A549 (cell line): ENCODE measurements around the gene XRCC2. TPM values are rescaled to one million over a fixed set of nuclear protein-coding genes. Genes with fewer than 3 reads are reported as not detected.
"Not testable (repeated sequence)": the region's sequence is repeated elsewhere in the genome, so short reads cannot be mapped to it uniquely, and the experiment has no call there.

Source experiments
- ATAC-seq, 2 experiments: fragments of 200-7000 bp in 1 of 2; fragments of >200 bp in 1 of 2; cut with Nextera tagmentation in 1 of 2; cut with Tn5 transposase in 1 of 2; 3 replicates each; pipeline versions ENCODE4 v1.8.0 to v1.9.1; 2018 to 2020; ENCODE audit warnings: mild to moderate bottlenecking in 1 of 2, moderate library complexity in 1 of 2
- CTCF ChIA-PET: fragments of 300-600 bp; sonication (Branson Sonifier 250); formaldehyde crosslinking; extraction: SDS; loops from one replicate; lab custom pipeline; 2021; ENCODE audit warnings: antibody characterized with exemption, inconsistent platforms; lab: Yijun Ruan, JAX
- POLR2A ChIA-PET: fragments of 350-600 bp; formaldehyde crosslinking; extraction: SDS; loops from one replicate; lab custom pipeline; 2021; ENCODE audit warnings: antibody characterized with exemption, inconsistent platforms; lab: Yijun Ruan, JAX
- DNase-seq, 2 experiments: peaks; one replicate each; pipeline versions ENCODE4 v3.0.0 to v3.0.0-alpha.2; 2011 to 2016; ENCODE audit warnings: low read depth in 1 of 2, low spot score in 1 of 2
- FAIRE-seq: peaks from 2 replicates; lab custom pipeline; 2011; peaks lifted over from hg19 to GRCh38; lab: Jason Lieb, UNC
- H3K27ac ChIP-seq, 2 experiments: fragments of >200 bp; sonication (Bioruptor Twin); formaldehyde crosslinking; 3 replicates each; pipeline ENCODE4 v1.5.1; 2016 to 2017
- H3K4me1 ChIP-seq: fragments of >200 bp; sonication (Bioruptor Twin); formaldehyde crosslinking; 3 replicates; pipeline ENCODE4 v1.6.1; 2016
- H3K4me2 ChIP-seq: fragments of >200 bp; sonication (Bioruptor Twin); formaldehyde crosslinking; 3 replicates; pipeline ENCODE4 v1.6.1; 2016
- H3K4me3 ChIP-seq: fragments of >200 bp; sonication (Bioruptor Twin); formaldehyde crosslinking; 3 replicates; pipeline ENCODE4 v1.5.1; 2016
- H3K9me3 ChIP-seq: fragments of >200 bp; sonication (Bioruptor Twin); formaldehyde crosslinking; 3 replicates; pipeline ENCODE4 v1.6.1; 2016
- CBX8 ChIP-seq: fragments of 200-600 bp; sonication (generic); IDR thresholded peaks from 2 replicates; pipeline ENCODE4 v1.6.1; 2016
- CHD2 ChIP-seq: fragments of 150-350 bp; IDR thresholded peaks from 2 replicates; pipeline ENCODE4 v1.6.1; 2014; ENCODE audit warnings: low read length; ENCODE audit not compliant: partially characterized antibody
- CHD4 ChIP-seq: fragments of 200-600 bp; sonication (generic); IDR thresholded peaks from 2 replicates; pipeline ENCODE4 v1.6.1; 2016; ENCODE audit warnings: antibody characterized with exemption, mild to moderate bottlenecking, borderline replicate concordance
- CTCF ChIP-seq: fragments of >200 bp; sonication (Bioruptor Twin); formaldehyde crosslinking; IDR thresholded peaks from 3 replicates; pipeline ENCODE4 v1.5.1; 2016
- FOSL2 ChIP-seq, 2 experiments: fragments of 450-650 bp in 1 of 2; fragments of >200 bp in 1 of 2; sonication (Bioruptor Twin) in 1 of 2; formaldehyde crosslinking; IDR thresholded peaks; 2 replicates each; pipeline versions ENCODE4 v1.5.0 to v1.6.1; 2016 to 2020; ENCODE audit warnings: mild to moderate bottlenecking in 1 of 2, moderate library complexity in 1 of 2
- HDAC2 ChIP-seq: fragments of 200-600 bp; sonication (generic); IDR thresholded peaks from 2 replicates; pipeline ENCODE4 v1.6.1; 2016
- HOXB13 ChIP-seq: fragments of 250-450 bp; sonication (Bioruptor Pico); IDR thresholded peaks from 2 replicates; pipeline ENCODE4 v1.5.0; 2020; ENCODE audit warnings: low read depth, mild to moderate bottlenecking, moderate library complexity
- JUNB ChIP-seq: fragments of >200 bp; sonication (Bioruptor Twin); formaldehyde crosslinking; IDR thresholded peaks from 2 replicates; pipeline ENCODE4 v1.6.1; 2016
- KDM1A ChIP-seq: fragments of 200-600 bp; sonication (generic); IDR thresholded peaks from 2 replicates; pipeline ENCODE4 v1.6.1; 2016; ENCODE audit warnings: low read depth, mild to moderate bottlenecking
- KDM5A ChIP-seq: fragments of 200-600 bp; sonication (generic); IDR thresholded peaks from 2 replicates; pipeline ENCODE4 v1.6.1; 2016; ENCODE audit warnings: antibody characterized with exemption, mild to moderate bottlenecking
- MAZ ChIP-seq: fragments of 150-350 bp; IDR thresholded peaks from 2 replicates; pipeline ENCODE4 v1.6.1; 2014; ENCODE audit warnings: antibody characterized with exemption, low read depth, low read length, borderline replicate concordance
- PBX3 ChIP-seq: IDR thresholded peaks from 2 replicates; pipeline ENCODE4 v1.6.1; 2012
- POLR2AphosphoS2 ChIP-seq: conservative IDR thresholded peaks from 2 replicates; pipeline ENCODE4 v1.6.1; 2012; ENCODE audit warnings: low read length, improper control_type of control experiment, inconsistent platforms
- RARB ChIP-seq: fragments of 250-450 bp; sonication (Bioruptor Pico); IDR thresholded peaks from 2 replicates; pipeline ENCODE4 v1.8.0; 2021; ENCODE audit warnings: mild to moderate bottlenecking, moderate library complexity
- REST ChIP-seq: fragments of 200-600 bp; sonication (generic); IDR thresholded peaks from 2 replicates; pipeline ENCODE4 v1.6.1; 2016; ENCODE audit warnings: antibody characterized with exemption, mild to moderate bottlenecking, moderate library complexity
- SREBF2 ChIP-seq: fragments of 450-650 bp; IDR thresholded peaks from 2 replicates; pipeline ENCODE4 v1.6.1; 2014; ENCODE audit warnings: mild to moderate bottlenecking, moderate library complexity
- WGBS: methylation state at CpG from one replicate; pipeline ENCODE4 v1.1.6; 2017; ENCODE audit errors: missing lambda C conversion rate; 5-methylcytosine and 5-hydroxymethylcytosine counted together
- polyA plus RNA-seq, 4 experiments: library from polyadenylated mRNA; depleted of rRNA in 3 of 4; stranded (reverse); fragments of >200 nt; fragmentation: RNase III in 1 of 4; extraction: RNeasy Plus Mini Kit Qiagen cat#74134 plus additional on column Dnase treatment in 1 of 4; gene quantifications; 2 replicates in 3 of 4; 3 replicates in 1 of 4; pipeline ENCODE4 v1.2.3, GENCODE V29; 2011 to 2017
- TF ChIP-seq, protein P1 (sequence below): IDR thresholded peaks from 2 replicates; pipeline ENCODE4 v1.6.1; 2012
- TF ChIP-seq, protein P2 (sequence below): IDR thresholded peaks from 2 replicates; pipeline ENCODE4 v1.6.1; 2012; ENCODE audit warnings: low read depth, borderline replicate concordance
- TF ChIP-seq, protein P3 (sequence below): fragments of 450-650 bp; IDR thresholded peaks from 2 replicates; pipeline ENCODE4 v1.6.1; 2014; ENCODE audit warnings: antibody characterized with exemption

Gene XRCC2
- polyA plus RNA-seq, 2 of the 4 experiments (the other 2 are of a cell fraction) = 12.3 to 13.1 TPM

- H3K27ac ChIP-seq = no peak overlapping the region
- CTCF ChIA-PET = interaction anchor here (0.6 to 0.7 kb wide), 2 partner anchors 367 to 666 kb away, joined by 3 to 5 read pairs; no protein-coding TSS in a partner anchor
- no peak overlapping the region for H3K4me2 ChIP-seq
- POLR2A ChIA-PET = interaction anchor here (0.9 kb wide), 1 partner anchor 235 kb away, joined by 4 read pairs; no protein-coding TSS in a partner anchor
- no peak for ATAC-seq
- H3K4me1 ChIP-seq = no peaks in the 10 kb centered on the region
- H3K4me3 ChIP-seq = no peak overlapping the region
- peaks cover 5% of the 10 kb centered on the region; the same call in 2 of the 3 replicates for H3K9me3 ChIP-seq
- DNase-seq = no peak
- no peak for FAIRE-seq
- TF ChIP-seq FOSL2 (IDR thresholded peaks at IDR 0.05) (no peak), FOSL2 (CRISPR knock-in tag; IDR thresholded peaks at IDR 0.05) (no peak), SREBF2 (no peak), KDM1A (no peak), RARB (no peak), MAZ (no peak), JUNB (no peak), KDM5A (no peak), CHD2 (no peak)
These were observed 23.1 kb upstream of the XRCC2 start for GRCh38 chr7:152699079-152699478.

- H3K4me3 ChIP-seq, H3K4me2 ChIP-seq, POLR2A ChIA-PET, H3K27ac ChIP-seq, H3K9me3 ChIP-seq, DNase-seq, H3K4me1 ChIP-seq, FAIRE-seq, ATAC-seq: not testable (repeated sequence)
- CTCF ChIA-PET = interaction anchor here (0.6 kb wide), 1 partner anchor 279 kb away, joined by 3 read pairs; no protein-coding TSS in a partner anchor
- WGBS = 80% methylated on average over 12 of the region's 12 CpGs
These were observed 21.5 kb upstream of the XRCC2 start for GRCh38 chr7:152697268-152697974.

DNA sequence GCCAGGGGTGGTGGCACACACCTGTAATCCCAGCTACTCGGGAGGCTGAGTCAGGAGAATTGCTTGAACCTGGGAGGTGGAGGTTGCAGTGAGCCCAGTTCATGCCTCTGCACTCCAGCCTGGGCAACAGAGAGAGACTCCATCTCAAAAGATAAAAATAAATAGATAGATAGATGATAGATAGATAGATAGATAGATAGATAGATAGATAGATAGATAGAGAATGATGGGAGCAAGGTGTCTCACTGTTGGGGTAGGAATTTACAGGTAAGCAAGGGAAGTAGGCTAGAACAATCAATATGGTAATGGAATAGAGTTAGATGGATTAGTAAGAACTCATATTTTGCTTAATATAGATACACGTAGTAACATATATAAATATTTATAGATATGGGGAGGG lies 16.3 kb upstream of the XRCC2 start:
- not testable (repeated sequence) for ATAC-seq
- CTCF ChIA-PET = interaction anchor here (1.5 kb wide), 1 partner anchor 33 kb away, joined by 4 read pairs; no protein-coding TSS in a partner anchor

GRCh38 chr7:152683297-152683696 lies 7.4 kb upstream of the XRCC2 start:
- ChIA-PET POLR2A (no interaction called here), CTCF (no interaction called here)
- DNase-seq (no peak), ATAC-seq (no peak), FAIRE-seq (no peak)
- Histone ChIP-seq H3K4me1 (no peaks in the 10 kb centered on the region), H3K27ac (no peak overlapping the region), H3K4me2 (no peak overlapping the region), H3K9me3 (no peaks in the 10 kb centered on the region), H3K4me3 (no peak overlapping the region)
- whole genome bisulfite sequencing = 63% methylated on average over 12 of the region's 12 CpGs
- no peak for TF ChIP-seq KDM5A
- TF ChIP-seq HOXB13 (CRISPR knock-in tag) = no peak
- no peak for TF ChIP-seq CTCF
- TF ChIP-seq, protein P1, sequence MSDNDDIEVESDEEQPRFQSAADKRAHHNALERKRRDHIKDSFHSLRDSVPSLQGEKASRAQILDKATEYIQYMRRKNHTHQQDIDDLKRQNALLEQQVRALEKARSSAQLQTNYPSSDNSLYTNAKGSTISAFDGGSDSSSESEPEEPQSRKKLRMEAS = no peak
- no peak for TF ChIP-seq JUNB
- TF ChIP-seq POLR2AphosphoS2 = no peak
- TF ChIP-seq, protein P2, sequence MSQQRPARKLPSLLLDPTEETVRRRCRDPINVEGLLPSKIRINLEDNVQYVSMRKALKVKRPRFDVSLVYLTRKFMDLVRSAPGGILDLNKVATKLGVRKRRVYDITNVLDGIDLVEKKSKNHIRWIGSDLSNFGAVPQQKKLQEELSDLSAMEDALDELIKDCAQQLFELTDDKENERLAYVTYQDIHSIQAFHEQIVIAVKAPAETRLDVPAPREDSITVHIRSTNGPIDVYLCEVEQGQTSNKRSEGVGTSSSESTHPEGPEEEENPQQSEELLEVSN = no peak
- TF ChIP-seq, protein P3, sequence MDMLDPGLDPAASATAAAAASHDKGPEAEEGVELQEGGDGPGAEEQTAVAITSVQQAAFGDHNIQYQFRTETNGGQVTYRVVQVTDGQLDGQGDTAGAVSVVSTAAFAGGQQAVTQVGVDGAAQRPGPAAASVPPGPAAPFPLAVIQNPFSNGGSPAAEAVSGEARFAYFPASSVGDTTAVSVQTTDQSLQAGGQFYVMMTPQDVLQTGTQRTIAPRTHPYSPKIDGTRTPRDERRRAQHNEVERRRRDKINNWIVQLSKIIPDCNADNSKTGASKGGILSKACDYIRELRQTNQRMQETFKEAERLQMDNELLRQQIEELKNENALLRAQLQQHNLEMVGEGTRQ = no peak
- no peak for TF ChIP-seq CHD4
- no peak for TF ChIP-seq PBX3
- no peak for TF ChIP-seq HDAC2
- TF ChIP-seq REST = no peak
- no peak for TF ChIP-seq CBX8
- TF ChIP-seq MAZ = no peak

More for the DNA sequence above, 16.3 kb upstream of the XRCC2 start:
- FAIRE-seq, H3K27ac ChIP-seq, DNase-seq, POLR2A ChIA-PET, H3K4me3 ChIP-seq, H3K9me3 ChIP-seq, H3K4me2 ChIP-seq, H3K4me1 ChIP-seq: not testable (repeated sequence)
- 62% methylated on average over 2 of the region's 2 CpGs for WGBS
